NB4 (cell line): ENCODE data around the gene BFSP2.

Experiments
- POLR2A ChIP-seq: IDR thresholded peaks from 2 replicates; pipeline ENCODE4 v1.6.1; 2011; ENCODE audit warnings: mild to moderate bottlenecking; ENCODE audit not compliant: insufficient read length; ENCODE audit errors: extremely low read depth
- TF ChIP-seq, protein P1 (sequence below): IDR thresholded peaks from one replicate; pipeline ENCODE4 v1.5.1; 2012; ENCODE audit warnings: low read depth, low read length
- TF ChIP-seq, protein P2 (sequence below): IDR thresholded peaks from 2 replicates; pipeline ENCODE4 v1.6.1; 2011; ENCODE audit warnings: low read depth, low read length

GRCh38 chr3:133374708-133375402 is 25.0 kb upstream of the BFSP2 start:
- TF ChIP-seq, protein P1, sequence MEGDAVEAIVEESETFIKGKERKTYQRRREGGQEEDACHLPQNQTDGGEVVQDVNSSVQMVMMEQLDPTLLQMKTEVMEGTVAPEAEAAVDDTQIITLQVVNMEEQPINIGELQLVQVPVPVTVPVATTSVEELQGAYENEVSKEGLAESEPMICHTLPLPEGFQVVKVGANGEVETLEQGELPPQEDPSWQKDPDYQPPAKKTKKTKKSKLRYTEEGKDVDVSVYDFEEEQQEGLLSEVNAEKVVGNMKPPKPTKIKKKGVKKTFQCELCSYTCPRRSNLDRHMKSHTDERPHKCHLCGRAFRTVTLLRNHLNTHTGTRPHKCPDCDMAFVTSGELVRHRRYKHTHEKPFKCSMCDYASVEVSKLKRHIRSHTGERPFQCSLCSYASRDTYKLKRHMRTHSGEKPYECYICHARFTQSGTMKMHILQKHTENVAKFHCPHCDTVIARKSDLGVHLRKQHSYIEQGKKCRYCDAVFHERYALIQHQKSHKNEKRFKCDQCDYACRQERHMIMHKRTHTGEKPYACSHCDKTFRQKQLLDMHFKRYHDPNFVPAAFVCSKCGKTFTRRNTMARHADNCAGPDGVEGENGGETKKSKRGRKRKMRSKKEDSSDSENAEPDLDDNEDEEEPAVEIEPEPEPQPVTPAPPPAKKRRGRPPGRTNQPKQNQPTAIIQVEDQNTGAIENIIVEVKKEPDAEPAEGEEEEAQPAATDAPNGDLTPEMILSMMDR: no peak
- TF ChIP-seq, protein P2, sequence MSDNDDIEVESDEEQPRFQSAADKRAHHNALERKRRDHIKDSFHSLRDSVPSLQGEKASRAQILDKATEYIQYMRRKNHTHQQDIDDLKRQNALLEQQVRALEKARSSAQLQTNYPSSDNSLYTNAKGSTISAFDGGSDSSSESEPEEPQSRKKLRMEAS: no peak
- no peak for TF ChIP-seq POLR2A
